Mesodermal cell (in vitro differentiated cells): ENCODE measurements around the gene MPRIP.
A peak's percentile ranks its signal among the peaks of the same experiment; 100 is the strongest.

ENCODE experiments used
- H3K27ac ChIP-seq: 2 replicates; pipeline ENCODE4 v1.7.0; 2013; ENCODE audit warnings: mild to moderate bottlenecking, low read depth, low read length, moderate library complexity; ENCODE audit not compliant: severe bottlenecking
- H3K36me3 ChIP-seq: 2 replicates; pipeline ENCODE4 v1.7.1; 2013; ENCODE audit warnings: mild to moderate bottlenecking, low read length, moderate library complexity; ENCODE audit not compliant: control insufficient read depth, insufficient read depth
- H3K4me1 ChIP-seq: one replicate; pipeline ENCODE4 v1.7.1; 2013; ENCODE audit warnings: mild to moderate bottlenecking, low read length; ENCODE audit not compliant: insufficient read depth, control insufficient read depth, poor library complexity, severe bottlenecking
- H3K4me3 ChIP-seq: 2 replicates; pipeline ENCODE4 v1.7.0; 2013; ENCODE audit warnings: low read length, control low read depth, mild to moderate bottlenecking; ENCODE audit not compliant: insufficient read depth, poor library complexity, severe bottlenecking; ENCODE audit errors: extremely low read depth
- H3K9me3 ChIP-seq: 2 replicates; pipeline ENCODE4 v1.7.1; 2013; ENCODE audit warnings: mild to moderate bottlenecking, low read length, moderate library complexity; ENCODE audit not compliant: control insufficient read depth
- WGBS, 2 experiments: methylation state at CpG; one replicate each; pipeline ENCODE4 v1.1.5; 2013; ENCODE audit warnings: missing lambda C conversion rate in 2 of 2; ENCODE audit not compliant: insufficient coverage in 2 of 2; 5-methylcytosine and 5-hydroxymethylcytosine counted together

MPRIP gene

GRCh38 chr17:17205368-17206123, 163.3 kb downstream of the MPRIP start:
- H3K27ac ChIP-seq, result no peak overlapping the region
- H3K4me1 ChIP-seq, result peaks cover 5% of the 10 kb centered on the region
- peaks cover 3% of the 10 kb centered on the region for H3K36me3 ChIP-seq
- no peaks in the 10 kb centered on the region for H3K9me3 ChIP-seq
- H3K4me3 ChIP-seq, result peak overlapping the region; percentile 27
- WGBS, 2 experiments, result 40 to 46% methylated on average over 64 to 70 of the region's 70 CpGs

- 64 to 67% methylated on average over 55 to 68 of the region's 78 CpGs for WGBS, 2 experiments
- Histone ChIP-seq H3K4me3 (peak within 1 kb of the TSS; percentile 27), H3K27ac (no peak within 1 kb of the TSS), H3K9me3 (no peaks in the 10 kb centered on the region), H3K4me1 (peaks cover 5% of the 10 kb centered on the region), H3K36me3 (peaks cover 7% of the 10 kb centered on the region)
These were observed 164.1 kb downstream of the MPRIP start, which contains the start of gene PLD6 for GRCh38 chr17:17206124-17206912. PLD6 (minus strand) TSS chr17:17206333; CDS start chr17:17206286, 47 bp downstream.

- 94 to 95% methylated on average over 16 of the region's 16 CpGs for WGBS, 2 experiments
- Histone ChIP-seq H3K4me3 (no peak overlapping the region), H3K4me1 (peaks cover 5% of the 10 kb centered on the region), H3K9me3 (no peaks in the 10 kb centered on the region), H3K36me3 (peaks cover 9% of the 10 kb centered on the region), H3K27ac (no peak overlapping the region)
These were observed 164.7 kb downstream of the MPRIP start for GRCh38 chr17:17206913-17207335.

- Histone ChIP-seq H3K9me3 (no peaks in the 10 kb centered on the region), H3K4me3 (no peak overlapping the region), H3K36me3 (peaks cover 12% of the 10 kb centered on the region), H3K4me1 (peaks cover 5% of the 10 kb centered on the region), H3K27ac (no peak overlapping the region)
- WGBS, 2 experiments, result 93 to 100% methylated on average over 5 of the region's 8 CpGs
These were observed 165.7 kb downstream of the MPRIP start for GRCh38 chr17:17207998-17208397.

- WGBS, 2 experiments, result 95 to 100% methylated on average over 6 to 7 of the region's 10 CpGs
- no peaks in the 10 kb centered on the region for H3K9me3 ChIP-seq
- no peak overlapping the region for H3K27ac ChIP-seq
- no peak overlapping the region for H3K4me3 ChIP-seq
- H3K36me3 ChIP-seq, result peaks cover 65% of the 10 kb centered on the region
- H3K4me1 ChIP-seq, result no peaks in the 10 kb centered on the region
These were observed 171.5 kb downstream of the MPRIP start for GRCh38 chr17:17213775-17214174.

GRCh38 chr17:17214646-17215436, 172.6 kb downstream of the MPRIP start:
- Histone ChIP-seq H3K4me3 (no peak overlapping the region), H3K9me3 (no peaks in the 10 kb centered on the region), H3K36me3 (peaks cover 71% of the 10 kb centered on the region), H3K27ac (no peak overlapping the region), H3K4me1 (no peaks in the 10 kb centered on the region)
- 92 to 97% methylated on average over 17 to 21 of the region's 27 CpGs for WGBS, 2 experiments

- Histone ChIP-seq H3K4me3 (no peak overlapping the region), H3K4me1 (no peaks in the 10 kb centered on the region), H3K9me3 (no peaks in the 10 kb centered on the region), H3K27ac (no peak overlapping the region), H3K36me3 (peaks cover 77% of the 10 kb centered on the region)
- 95 to 100% methylated on average over 4 to 6 of the region's 8 CpGs for WGBS, 2 experiments
These were observed 173.3 kb downstream of the MPRIP start for GRCh38 chr17:17215575-17215974.

- Histone ChIP-seq H3K9me3 (no peaks in the 10 kb centered on the region), H3K4me3 (no peak overlapping the region), H3K27ac (no peak overlapping the region), H3K36me3 (peaks cover 81% of the 10 kb centered on the region), H3K4me1 (no peaks in the 10 kb centered on the region)
- 97 to 100% methylated on average over 13 of the region's 17 CpGs for WGBS, 2 experiments
These were observed 174.0 kb downstream of the MPRIP start for GRCh38 chr17:17216236-17216635.

GRCh38 chr17:17216776-17217175, 174.5 kb downstream of the MPRIP start:
- H3K4me1 ChIP-seq, result no peaks in the 10 kb centered on the region
- H3K36me3 ChIP-seq, result peaks cover 83% of the 10 kb centered on the region
- 96 to 97% methylated on average over 16 of the region's 16 CpGs for WGBS, 2 experiments
- H3K4me3 ChIP-seq, result no peak overlapping the region
- H3K9me3 ChIP-seq, result no peaks in the 10 kb centered on the region
- H3K27ac ChIP-seq, result no peak overlapping the region

GRCh38 chr17:17217995-17218394, 175.7 kb downstream of the MPRIP start:
- H3K36me3 ChIP-seq, result peaks cover 87% of the 10 kb centered on the region
- no peak overlapping the region for H3K4me3 ChIP-seq
- H3K4me1 ChIP-seq, result no peaks in the 10 kb centered on the region
- 90% methylated on average over 2 of the region's 3 CpGs; no CpG with 5 or more reads in 1 of the 2 experiments for WGBS, 2 experiments
- no peak overlapping the region for H3K27ac ChIP-seq
- H3K9me3 ChIP-seq, result no peaks in the 10 kb centered on the region
